Stomach smooth muscle (tissue), 2 donors: ENCODE results near the gene IGSF21.

Source experiments
- H3K27ac ChIP-seq: one replicate; pipeline ENCODE4 v1.7.0; 2013; ENCODE audit warnings: mild to moderate bottlenecking, low read length, inconsistent platforms
- H3K27me3 ChIP-seq, 2 donors: one replicate each; pipeline ENCODE4 v1.7.0; 2013; ENCODE audit warnings: low read length in 2 of 2; ENCODE audit not compliant: insufficient read depth in 2 of 2, control insufficient read depth in 1 of 2
- H3K36me3 ChIP-seq, 2 donors: one replicate each; pipeline ENCODE4 v1.7.0; 2013; ENCODE audit warnings: low read length in 2 of 2; ENCODE audit not compliant: control insufficient read depth in 2 of 2, insufficient read depth in 2 of 2
- H3K4me1 ChIP-seq: one replicate; pipeline ENCODE4 v1.7.0; 2013; ENCODE audit warnings: low read length; ENCODE audit not compliant: control insufficient read depth, insufficient read depth
- H3K4me3 ChIP-seq, 2 donors: one replicate each; pipeline ENCODE4 v1.7.0; 2013; ENCODE audit warnings: low read length in 2 of 2
- H3K9ac ChIP-seq, 2 donors: one replicate each; pipeline ENCODE4 v1.7.0; 2013; ENCODE audit warnings: low read length in 2 of 2, mild to moderate bottlenecking in 1 of 2
- H3K9me3 ChIP-seq, 2 donors: one replicate each; pipeline ENCODE4 v1.7.0; 2013; ENCODE audit warnings: low read length in 2 of 2; ENCODE audit not compliant: control insufficient read depth in 2 of 2
- donor health status: healthy.
- donor health status: Pancreatic carcinoma.

The IGSF21 gene

GRCh38 chr1:18384471-18384870, 276.9 kb downstream of the IGSF21 start:
- Histone ChIP-seq H3K27ac (no peak overlapping the region), H3K4me1 (no peaks in the 10 kb centered on the region), H3K4me3 (no peak overlapping the region), H3K9me3 (peaks cover 0 to 4% of the 10 kb centered on the region in 2 donors), H3K27me3 (peaks cover 0 to 3% of the 10 kb centered on the region in 2 donors), H3K9ac (no peak overlapping the region), H3K36me3 (no peaks in the 10 kb centered on the region)

- Histone ChIP-seq H3K4me3 (no peak overlapping the region), H3K36me3 (no peaks in the 10 kb centered on the region), H3K27ac (no peak overlapping the region), H3K9ac (no peak overlapping the region), H3K4me1 (no peaks in the 10 kb centered on the region), H3K9me3 (peaks cover 0 to 2% of the 10 kb centered on the region in 2 donors), H3K27me3 (peaks cover 0 to 3% of the 10 kb centered on the region in 2 donors)
These were observed 277.7 kb downstream of the IGSF21 start for GRCh38 chr1:18385239-18385790.

- Histone ChIP-seq H3K27ac (no peak overlapping the region), H3K36me3 (no peaks in the 10 kb centered on the region), H3K4me3 (no peak overlapping the region), H3K4me1 (no peaks in the 10 kb centered on the region), H3K9ac (no peak overlapping the region), H3K9me3 (no peaks in the 10 kb centered on the region), H3K27me3 (peaks cover 0 to 3% of the 10 kb centered on the region in 2 donors)
These were observed 279.0 kb downstream of the IGSF21 start for GRCh38 chr1:18386591-18386990.

- no peaks in the 10 kb centered on the region for H3K9me3 ChIP-seq
- no peak overlapping the region for H3K4me3 ChIP-seq
- H3K27me3 ChIP-seq = peaks cover 0 to 3% of the 10 kb centered on the region in 2 donors
- no peaks in the 10 kb centered on the region for H3K4me1 ChIP-seq
- H3K36me3 ChIP-seq = no peaks in the 10 kb centered on the region
- no peak overlapping the region for H3K27ac ChIP-seq
- no peak overlapping the region for H3K9ac ChIP-seq
These were observed 279.7 kb downstream of the IGSF21 start for GRCh38 chr1:18387307-18387706.

GRCh38 chr1:18390953-18391352, 283.4 kb downstream of the IGSF21 start:
- Histone ChIP-seq H3K4me3 (no peak overlapping the region), H3K4me1 (no peaks in the 10 kb centered on the region), H3K36me3 (no peaks in the 10 kb centered on the region), H3K27ac (no peak overlapping the region), H3K9ac (no peak overlapping the region), H3K27me3 (peaks cover 0 to 11% of the 10 kb centered on the region in 2 donors), H3K9me3 (no peaks in the 10 kb centered on the region)

GRCh38 chr1:18394563-18395156, 287.1 kb downstream of the IGSF21 start:
- Histone ChIP-seq H3K9ac (no peak overlapping the region), H3K36me3 (no peaks in the 10 kb centered on the region), H3K4me3 (no peak overlapping the region), H3K9me3 (no peaks in the 10 kb centered on the region), H3K4me1 (no peaks in the 10 kb centered on the region), H3K27ac (no peak overlapping the region), H3K27me3 (peaks cover 4 to 21% of the 10 kb centered on the region in 2 donors)

GRCh38 chr1:18396247-18396980, 288.8 kb downstream of the IGSF21 start:
- no peak overlapping the region for H3K4me3 ChIP-seq
- H3K27me3 ChIP-seq = peaks cover 4 to 21% of the 10 kb centered on the region in 2 donors
- no peaks in the 10 kb centered on the region for H3K4me1 ChIP-seq
- H3K9me3 ChIP-seq = no peaks in the 10 kb centered on the region
- no peak overlapping the region for H3K9ac ChIP-seq
- no peaks in the 10 kb centered on the region for H3K36me3 ChIP-seq
- H3K27ac ChIP-seq = no peak overlapping the region

- no peaks in the 10 kb centered on the region for H3K9me3 ChIP-seq
- H3K36me3 ChIP-seq = no peaks in the 10 kb centered on the region
- peaks cover 4 to 24% of the 10 kb centered on the region in 2 donors for H3K27me3 ChIP-seq
- H3K4me1 ChIP-seq = no peaks in the 10 kb centered on the region
- no peak overlapping the region for H3K27ac ChIP-seq
- no peak overlapping the region for H3K4me3 ChIP-seq
- no peak overlapping the region for H3K9ac ChIP-seq
These were observed 290.0 kb downstream of the IGSF21 start for GRCh38 chr1:18397641-18398040.

GRCh38 chr1:18398791-18399530, 291.4 kb downstream of the IGSF21 start:
- peaks cover 0 to under 1% of the 10 kb centered on the region in 2 donors for H3K9me3 ChIP-seq
- H3K4me3 ChIP-seq = no peak overlapping the region
- no peaks in the 10 kb centered on the region for H3K4me1 ChIP-seq
- no peak overlapping the region for H3K27ac ChIP-seq
- no peak overlapping the region for H3K9ac ChIP-seq
- no peaks in the 10 kb centered on the region for H3K36me3 ChIP-seq
- peaks cover 7 to 21% of the 10 kb centered on the region in 2 donors for H3K27me3 ChIP-seq

GRCh38 chr1:18400347-18401102, 292.9 kb downstream of the IGSF21 start:
- Histone ChIP-seq H3K27me3 (peaks cover 13 to 21% of the 10 kb centered on the region in 2 donors), H3K9me3 (peaks cover 0 to 7% of the 10 kb centered on the region in 2 donors), H3K9ac (no peak overlapping the region), H3K36me3 (no peaks in the 10 kb centered on the region), H3K27ac (no peak overlapping the region), H3K4me1 (no peaks in the 10 kb centered on the region), H3K4me3 (no peak overlapping the region)
